GM10248 (cell line): ENCODE results near the gene BPIFB1.

Source experiments
- CTCF ChIA-PET: fragments of 300-600 bp; sonication (Branson Sonifier 250); formaldehyde crosslinking; extraction: SDS; loops from one replicate; lab custom pipeline; 2021; ENCODE audit warnings: antibody characterized with exemption; lab: Yijun Ruan, JAX
- POLR2A ChIA-PET: fragments of 350-650 bp; sonication (Branson Sonifier 250); formaldehyde crosslinking; extraction: SDS; loops from one replicate; lab custom pipeline; 2020; ENCODE audit warnings: antibody characterized with exemption; lab: Yijun Ruan, JAX
- DNase-seq: peaks from one replicate; pipeline ENCODE4 v3.0.0; 2012; ENCODE audit errors: extremely low spot score
- CTCF ChIP-seq: IDR thresholded peaks from 2 replicates; pipeline ENCODE4 v1.5.1; 2012; ENCODE audit warnings: mild to moderate bottlenecking, low read depth; ENCODE audit errors: extremely low read depth, missing control alignments, control extremely low read depth

The BPIFB1 gene

GRCh38 chr20:33306807-33307206, 23.8 kb downstream of the BPIFB1 start:
- TF ChIP-seq CTCF, result no peak
- DNase-seq, result no peak
- CTCF ChIA-PET, result interaction anchor here (1.4 kb wide), 1 partner anchor 9 kb away, joined by 3 read pairs; no protein-coding TSS in a partner anchor
- POLR2A ChIA-PET, result no interaction called here

DNA sequence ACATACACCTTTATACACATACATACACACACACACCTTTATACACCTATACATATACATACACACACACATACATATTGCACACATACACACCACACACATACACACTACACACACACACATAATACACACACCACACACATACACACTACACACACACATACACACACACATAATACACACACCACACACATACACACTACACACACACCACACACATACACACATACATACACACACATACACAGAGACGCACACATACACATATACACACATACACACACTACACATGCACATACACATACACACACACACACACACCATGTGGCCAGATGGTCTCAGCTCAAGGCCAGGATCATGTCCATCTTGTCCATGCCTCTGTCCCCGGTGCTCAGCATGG, 25.7 kb downstream of the BPIFB1 start:
- CTCF ChIA-PET, result no interaction called here
- DNase-seq, result no peak
- TF ChIP-seq CTCF, result no peak
- POLR2A ChIA-PET, result no interaction called here

DNA sequence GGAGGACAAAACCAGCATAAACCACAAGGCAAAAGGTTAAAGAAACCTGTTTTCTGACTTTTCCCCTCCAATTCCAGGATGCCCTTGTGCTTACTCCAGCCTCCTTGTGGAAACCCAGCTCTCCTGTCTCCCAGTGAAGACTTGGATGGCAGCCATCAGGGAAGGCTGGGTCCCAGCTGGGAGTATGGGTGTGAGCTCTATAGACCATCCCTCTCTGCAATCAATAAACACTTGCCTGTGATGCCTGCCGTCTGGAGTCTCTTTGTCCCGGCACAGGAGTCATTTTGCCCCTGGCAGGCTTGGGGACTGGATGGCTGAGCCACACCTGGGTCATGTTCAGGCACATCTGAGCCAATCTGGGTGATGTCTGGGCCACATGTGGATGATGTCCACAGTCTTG, 26.6 kb downstream of the BPIFB1 start:
- no peak for DNase-seq
- TF ChIP-seq CTCF, result no peak

GRCh38 chr20:33310327-33310899, 27.4 kb downstream of the BPIFB1 start:
- no peak for TF ChIP-seq CTCF
- no peak for DNase-seq
- ChIA-PET CTCF (interaction anchor here (1.2 to 1.7 kb wide), 3 partner anchors 10 to 22 kb away, joined by 3 to 4 read pairs (median 3); no protein-coding TSS in a partner anchor), POLR2A (no interaction called here)

More for the DNA sequence above, 26.6 kb downstream of the BPIFB1 start:
- ChIA-PET CTCF (interaction anchor here (1.2 to 1.5 kb wide), 2 partner anchors 10 to 22 kb away, joined by 3 read pairs; no protein-coding TSS in a partner anchor), POLR2A (no interaction called here)

GRCh38 chr20:33311011-33311410, 28.0 kb downstream of the BPIFB1 start:
- TF ChIP-seq CTCF, result no peak
- no peak for DNase-seq
- ChIA-PET CTCF (interaction anchor here (1.4 to 1.7 kb wide), 3 partner anchors 11 to 21 kb away, joined by 3 to 4 read pairs (median 3); no protein-coding TSS in a partner anchor), POLR2A (no interaction called here)

- POLR2A ChIA-PET, result no interaction called here
- CTCF ChIA-PET, result interaction anchor here (1.4 kb wide), 1 partner anchor 12 kb away, joined by 3 read pairs; no protein-coding TSS in a partner anchor
- no peak for DNase-seq
- no peak for TF ChIP-seq CTCF
Measured at GRCh38 chr20:33311996-33312395, 29.0 kb downstream of the BPIFB1 start.
